ENCODE results near the gene FHIP1A. TPM values are rescaled to one million over a fixed set of nuclear protein-coding genes. Genes with fewer than 3 reads are reported as not detected.

Gene FHIP1A
- total and polyA plus RNA-seq, 2 experiments from 2014 or later = 0.11 TPM; not detected in 1

- DNase-seq = peak; percentile 65
- H3K9me3 ChIP-seq (ENCODE audit: low read depth) = no peaks in the 10 kb centered on the region
- H2AFZ ChIP-seq = no peak overlapping the region
- in situ Hi-C loops (cut with MboI) = no loop called here
- H3K36me3 ChIP-seq (ENCODE audit: low read depth) = no peaks in the 10 kb centered on the region
- peak overlapping the region; percentile 33 for H3K4me2 ChIP-seq (ENCODE audit: unreplicated experiment)
- no peak overlapping the region for H3K9ac ChIP-seq
- no peaks in the 10 kb centered on the region for H4K20me1 ChIP-seq (ENCODE audit: insufficient read depth)
- H3K4me1 ChIP-seq (ENCODE audit: insufficient read depth) = peaks cover 28% of the 10 kb centered on the region
- TF ChIP-seq EZH2 (IDR thresholded peaks at IDR 0.05; ENCODE audit: insufficient read depth, poor library complexity, severe bottlenecking) = no peak
- TF ChIP-seq EZH2phosphoT487 (IDR thresholded peaks at IDR 0.05; ENCODE audit: insufficient read depth, low read depth) = no peak
- H3K27me3 ChIP-seq (replicated peaks; ENCODE audit: insufficient read depth) = no peaks in the 10 kb centered on the region
- H3K4me3 ChIP-seq = no peak overlapping the region
- 0 out of 2 replicates have a peak overlapping the region, but pooled peaks have one; percentile 11 for H3K27ac ChIP-seq
- no peaks in the 10 kb centered on the region for H3K9me2 ChIP-seq (ENCODE audit: insufficient read depth)
- H3F3A ChIP-seq (ENCODE audit: insufficient read depth) = peaks cover 7% of the 10 kb centered on the region; the same call in 1 of the 2 replicates
- no peaks in the 10 kb centered on the region for H3K79me2 ChIP-seq (ENCODE audit: insufficient read depth)
These were observed 25.3 kb downstream of the FHIP1A start for GRCh38 chr4:151434183-151434860.

- Histone ChIP-seq H3K27ac (no peak overlapping the region), H3K27me3 (replicated peaks; ENCODE audit: insufficient read depth) (no peaks in the 10 kb centered on the region), H2AFZ (peak overlapping the region; percentile 3; the same call in 1 of the 2 replicates), H3K9ac (no peak overlapping the region), H3K79me2 (ENCODE audit: insufficient read depth) (no peaks in the 10 kb centered on the region), H3K4me3 (no peak overlapping the region), H3K9me3 (ENCODE audit: low read depth) (no peaks in the 10 kb centered on the region), H3K36me3 (ENCODE audit: low read depth) (no peaks in the 10 kb centered on the region), H3K9me2 (ENCODE audit: insufficient read depth) (no peaks in the 10 kb centered on the region), H3K4me2 (ENCODE audit: unreplicated experiment) (no peak overlapping the region), H3K4me1 (ENCODE audit: insufficient read depth) (peaks cover 21% of the 10 kb centered on the region), H3F3A (ENCODE audit: insufficient read depth) (peaks cover 7% of the 10 kb centered on the region; the same call in 1 of the 2 replicates), H4K20me1 (ENCODE audit: insufficient read depth) (no peaks in the 10 kb centered on the region)
- in situ Hi-C loops (cut with MboI) = no loop called here
- TF ChIP-seq EZH2 (IDR thresholded peaks at IDR 0.05; ENCODE audit: insufficient read depth, poor library complexity, severe bottlenecking) = no peak
- no peak for TF ChIP-seq EZH2phosphoT487 (IDR thresholded peaks at IDR 0.05; ENCODE audit: insufficient read depth, low read depth)
- 67 to 72% methylated on average over 4 of the region's 4 CpGs for WGBS, 2 experiments (ENCODE audit: low coverage in 1 of 2, low lambda C conversion rate in 2 of 2, missing lambda C conversion rate in 2 of 2)
- no peak for DNase-seq
These were observed 27.1 kb downstream of the FHIP1A start for GRCh38 chr4:151436093-151436518.

- Histone ChIP-seq H3K9ac (no peak overlapping the region), H3K4me2 (ENCODE audit: unreplicated experiment) (no peak overlapping the region)
These were observed 28.5 kb downstream of the FHIP1A start for GRCh38 chr4:151437505-151437904.

GRCh38 chr4:151438154-151438553 is 29.2 kb downstream of the FHIP1A start:
- in situ Hi-C loops (cut with MboI) = no loop called here
- Histone ChIP-seq H3K27me3 (replicated peaks; ENCODE audit: insufficient read depth) (no peaks in the 10 kb centered on the region), H3K4me2 (ENCODE audit: unreplicated experiment) (no peak overlapping the region), H3K4me3 (no peak overlapping the region), H3K9me3 (ENCODE audit: low read depth) (no peaks in the 10 kb centered on the region), H3F3A (ENCODE audit: insufficient read depth) (peaks cover 7% of the 10 kb centered on the region; the same call in 1 of the 2 replicates), H3K9ac (no peak overlapping the region), H3K27ac (no peak overlapping the region), H3K4me1 (ENCODE audit: insufficient read depth) (peaks cover 21% of the 10 kb centered on the region), H4K20me1 (ENCODE audit: insufficient read depth) (no peaks in the 10 kb centered on the region), H3K79me2 (ENCODE audit: insufficient read depth) (no peaks in the 10 kb centered on the region), H3K9me2 (ENCODE audit: insufficient read depth) (no peaks in the 10 kb centered on the region), H3K36me3 (ENCODE audit: low read depth) (no peaks in the 10 kb centered on the region), H2AFZ (no peak overlapping the region)
- 71 to 76% methylated on average over 6 of the region's 6 CpGs for WGBS, 2 experiments (ENCODE audit: low coverage in 1 of 2, low lambda C conversion rate in 2 of 2, missing lambda C conversion rate in 2 of 2)
- DNase-seq = no peak
- TF ChIP-seq EZH2 (IDR thresholded peaks at IDR 0.05; ENCODE audit: insufficient read depth, poor library complexity, severe bottlenecking) (no peak), EZH2phosphoT487 (IDR thresholded peaks at IDR 0.05; ENCODE audit: insufficient read depth, low read depth) (no peak)

More at GRCh38 chr4:151437505-151437904, 28.5 kb downstream of the FHIP1A start:
- Histone ChIP-seq H3K4me3 (no peak overlapping the region), H3K4me1 (ENCODE audit: insufficient read depth) (peaks cover 21% of the 10 kb centered on the region), H3K9me3 (ENCODE audit: low read depth) (no peaks in the 10 kb centered on the region), H3K27me3 (replicated peaks; ENCODE audit: insufficient read depth) (no peaks in the 10 kb centered on the region), H4K20me1 (ENCODE audit: insufficient read depth) (no peaks in the 10 kb centered on the region), H2AFZ (no peak overlapping the region), H3K27ac (no peak overlapping the region), H3K9me2 (ENCODE audit: insufficient read depth) (no peaks in the 10 kb centered on the region), H3K79me2 (ENCODE audit: insufficient read depth) (no peaks in the 10 kb centered on the region), H3K36me3 (ENCODE audit: low read depth) (no peaks in the 10 kb centered on the region), H3F3A (ENCODE audit: insufficient read depth) (peaks cover 7% of the 10 kb centered on the region; the same call in 1 of the 2 replicates)
- TF ChIP-seq EZH2 (IDR thresholded peaks at IDR 0.05; ENCODE audit: insufficient read depth, poor library complexity, severe bottlenecking) = no peak
- no peak for TF ChIP-seq EZH2phosphoT487 (IDR thresholded peaks at IDR 0.05; ENCODE audit: insufficient read depth, low read depth)
- DNase-seq = no peak
- in situ Hi-C loops (cut with MboI) = no loop called here
- WGBS, 2 experiments (ENCODE audit: low coverage in 1 of 2, low lambda C conversion rate in 2 of 2, missing lambda C conversion rate in 2 of 2) = 84 to 93% methylated on average over 1 of the region's 1 CpG

All from GM23248 (cell line).